Measurements from ENCODE around the gene MOGAT1. TPM values are rescaled to one million over a fixed set of nuclear protein-coding genes. Genes with fewer than 3 reads are reported as not detected.

The MOGAT1 gene
- total and polyA plus RNA-seq, 2 of the 13 experiments (the other 11 are each of a cell fraction or from before 2014, with no cell fraction given): 0.98 to 4.3 TPM

DNA sequence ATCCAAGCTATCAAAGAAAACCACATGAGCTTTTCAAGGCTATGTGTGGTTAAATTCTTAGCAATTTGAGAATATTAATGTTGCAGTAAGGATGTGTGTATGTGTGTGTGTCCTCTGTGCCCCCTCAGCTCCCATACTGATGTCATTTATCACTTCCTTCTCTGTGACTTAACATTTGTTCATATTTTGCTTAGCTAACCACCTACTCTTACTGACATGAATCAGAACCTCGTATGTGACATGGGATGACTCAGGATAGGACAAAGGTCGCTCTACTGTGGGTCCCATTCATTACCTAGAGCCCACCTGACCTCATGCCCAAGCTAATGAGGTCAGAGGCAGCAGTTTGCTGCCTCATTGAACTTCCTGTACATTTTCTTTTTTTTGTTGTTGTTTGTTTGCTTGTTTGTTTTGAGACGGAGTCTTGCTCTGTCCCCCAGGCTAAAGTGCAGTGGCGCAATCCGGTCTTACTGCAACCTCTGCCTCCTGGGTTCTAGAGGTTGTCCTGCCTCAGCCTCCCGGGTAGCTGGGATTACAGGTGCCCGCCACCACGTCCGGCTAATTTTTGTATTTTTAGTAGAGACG, 36.3 kb downstream of the MOGAT1 start (continued):
- TF ChIP-seq, protein P1, sequence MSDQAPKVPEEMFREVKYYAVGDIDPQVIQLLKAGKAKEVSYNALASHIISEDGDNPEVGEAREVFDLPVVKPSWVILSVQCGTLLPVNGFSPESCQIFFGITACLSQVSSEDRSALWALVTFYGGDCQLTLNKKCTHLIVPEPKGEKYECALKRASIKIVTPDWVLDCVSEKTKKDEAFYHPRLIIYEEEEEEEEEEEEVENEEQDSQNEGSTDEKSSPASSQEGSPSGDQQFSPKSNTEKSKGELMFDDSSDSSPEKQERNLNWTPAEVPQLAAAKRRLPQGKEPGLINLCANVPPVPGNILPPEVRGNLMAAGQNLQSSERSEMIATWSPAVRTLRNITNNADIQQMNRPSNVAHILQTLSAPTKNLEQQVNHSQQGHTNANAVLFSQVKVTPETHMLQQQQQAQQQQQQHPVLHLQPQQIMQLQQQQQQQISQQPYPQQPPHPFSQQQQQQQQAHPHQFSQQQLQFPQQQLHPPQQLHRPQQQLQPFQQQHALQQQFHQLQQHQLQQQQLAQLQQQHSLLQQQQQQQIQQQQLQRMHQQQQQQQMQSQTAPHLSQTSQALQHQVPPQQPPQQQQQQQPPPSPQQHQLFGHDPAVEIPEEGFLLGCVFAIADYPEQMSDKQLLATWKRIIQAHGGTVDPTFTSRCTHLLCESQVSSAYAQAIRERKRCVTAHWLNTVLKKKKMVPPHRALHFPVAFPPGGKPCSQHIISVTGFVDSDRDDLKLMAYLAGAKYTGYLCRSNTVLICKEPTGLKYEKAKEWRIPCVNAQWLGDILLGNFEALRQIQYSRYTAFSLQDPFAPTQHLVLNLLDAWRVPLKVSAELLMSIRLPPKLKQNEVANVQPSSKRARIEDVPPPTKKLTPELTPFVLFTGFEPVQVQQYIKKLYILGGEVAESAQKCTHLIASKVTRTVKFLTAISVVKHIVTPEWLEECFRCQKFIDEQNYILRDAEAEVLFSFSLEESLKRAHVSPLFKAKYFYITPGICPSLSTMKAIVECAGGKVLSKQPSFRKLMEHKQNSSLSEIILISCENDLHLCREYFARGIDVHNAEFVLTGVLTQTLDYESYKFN (CRISPR knock-in tag; conservative IDR thresholded peaks at IDR 0.05): peak; percentile 59
- TF ChIP-seq CEBPG (CRISPR knock-in tag; IDR thresholded peaks at IDR 0.05): peak; percentile 29; the same call in 1 of the 2 replicates
- no peak; the same call in 1 of the 2 replicates for TF ChIP-seq ZBTB7A (CRISPR knock-in tag; IDR thresholded peaks at IDR 0.05)
- peak; percentile 57 for TF ChIP-seq XRCC5 (optimal IDR thresholded peaks at IDR 0.05; ENCODE audit: low read length)
- TF ChIP-seq, protein P2, sequence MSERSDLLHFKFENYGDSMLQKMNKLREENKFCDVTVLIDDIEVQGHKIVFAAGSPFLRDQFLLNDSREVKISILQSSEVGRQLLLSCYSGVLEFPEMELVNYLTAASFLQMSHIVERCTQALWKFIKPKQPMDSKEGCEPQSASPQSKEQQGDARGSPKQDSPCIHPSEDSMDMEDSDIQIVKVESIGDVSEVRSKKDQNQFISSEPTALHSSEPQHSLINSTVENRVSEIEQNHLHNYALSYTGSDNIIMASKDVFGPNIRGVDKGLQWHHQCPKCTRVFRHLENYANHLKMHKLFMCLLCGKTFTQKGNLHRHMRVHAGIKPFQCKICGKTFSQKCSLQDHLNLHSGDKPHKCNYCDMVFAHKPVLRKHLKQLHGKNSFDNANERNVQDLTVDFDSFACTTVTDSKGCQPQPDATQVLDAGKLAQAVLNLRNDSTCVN (CRISPR knock-in tag; IDR thresholded peaks at IDR 0.05; ENCODE audit: borderline replicate concordance): 0 out of 2 replicates have a peak, but pooled peaks have one; percentile 63
- no peak for TF ChIP-seq TAF1 (CRISPR knock-in tag; IDR thresholded peaks at IDR 0.05)
- TF ChIP-seq FOSL2 (CRISPR knock-in tag; IDR thresholded peaks at IDR 0.05): peak; percentile 94
- 0 out of 2 replicates have a peak, but pooled peaks have one; percentile 13 for TF ChIP-seq KDM6A (CRISPR knock-in tag; IDR thresholded peaks at IDR 0.05; ENCODE audit: low read depth)
- TF ChIP-seq, protein P3, sequence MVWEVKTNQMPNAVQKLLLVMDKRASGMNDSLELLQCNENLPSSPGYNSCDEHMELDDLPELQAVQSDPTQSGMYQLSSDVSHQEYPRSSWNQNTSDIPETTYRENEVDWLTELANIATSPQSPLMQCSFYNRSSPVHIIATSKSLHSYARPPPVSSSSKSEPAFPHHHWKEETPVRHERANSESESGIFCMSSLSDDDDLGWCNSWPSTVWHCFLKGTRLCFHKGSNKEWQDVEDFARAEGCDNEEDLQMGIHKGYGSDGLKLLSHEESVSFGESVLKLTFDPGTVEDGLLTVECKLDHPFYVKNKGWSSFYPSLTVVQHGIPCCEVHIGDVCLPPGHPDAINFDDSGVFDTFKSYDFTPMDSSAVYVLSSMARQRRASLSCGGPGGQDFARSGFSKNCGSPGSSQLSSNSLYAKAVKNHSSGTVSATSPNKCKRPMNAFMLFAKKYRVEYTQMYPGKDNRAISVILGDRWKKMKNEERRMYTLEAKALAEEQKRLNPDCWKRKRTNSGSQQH (CRISPR knock-in tag; IDR thresholded peaks at IDR 0.05; ENCODE audit: low read depth): peak; percentile 57; the same call in 1 of the 2 replicates
- TF ChIP-seq, protein P4, sequence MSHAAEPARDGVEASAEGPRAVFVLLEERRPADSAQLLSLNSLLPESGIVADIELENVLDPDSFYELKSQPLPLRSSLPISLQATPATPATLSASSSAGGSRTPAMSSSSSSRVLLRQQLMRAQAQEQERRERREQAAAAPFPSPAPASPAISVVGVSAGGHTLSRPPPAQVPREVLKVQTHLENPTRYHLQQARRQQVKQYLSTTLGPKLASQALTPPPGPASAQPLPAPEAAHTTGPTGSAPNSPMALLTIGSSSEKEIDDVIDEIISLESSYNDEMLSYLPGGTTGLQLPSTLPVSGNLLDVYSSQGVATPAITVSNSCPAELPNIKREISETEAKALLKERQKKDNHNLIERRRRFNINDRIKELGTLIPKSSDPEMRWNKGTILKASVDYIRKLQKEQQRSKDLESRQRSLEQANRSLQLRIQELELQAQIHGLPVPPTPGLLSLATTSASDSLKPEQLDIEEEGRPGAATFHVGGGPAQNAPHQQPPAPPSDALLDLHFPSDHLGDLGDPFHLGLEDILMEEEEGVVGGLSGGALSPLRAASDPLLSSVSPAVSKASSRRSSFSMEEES (CRISPR knock-in tag; IDR thresholded peaks at IDR 0.05): peak; percentile 66; the same call in 1 of the 2 replicates
- 0 out of 2 replicates have a peak, but pooled peaks have one; percentile 49 for TF ChIP-seq NFIC (IDR thresholded peaks at IDR 0.05; ENCODE audit: low read length)
- peak; percentile 58; the same call in 1 of the 2 replicates for TF ChIP-seq MEF2D (CRISPR knock-in tag; IDR thresholded peaks at IDR 0.05)
- peak; percentile 52; the same call in 1 of the 2 replicates for TF ChIP-seq FOXK1 (CRISPR knock-in tag; IDR thresholded peaks at IDR 0.05; ENCODE audit: borderline replicate concordance, low read depth)
- TF ChIP-seq NRL (CRISPR knock-in tag; IDR thresholded peaks at IDR 0.05; ENCODE audit: borderline replicate concordance): no peak
- no peak for TF ChIP-seq DPF2 (CRISPR knock-in tag; IDR thresholded peaks at IDR 0.05; ENCODE audit: borderline replicate concordance, low read depth)
- TF ChIP-seq PPARG (CRISPR knock-in tag; conservative IDR thresholded peaks at IDR 0.05): peak; percentile 40; the same call in 1 of the 2 replicates
- 0 out of 2 replicates have a peak, but pooled peaks have one; percentile 32 for TF ChIP-seq ZNF619 (CRISPR knock-in tag; IDR thresholded peaks at IDR 0.05)
- TF ChIP-seq MTA1 (CRISPR knock-in tag; IDR thresholded peaks at IDR 0.05; ENCODE audit: borderline replicate concordance): no peak
- no peak; the same call in 1 of the 2 replicates for TF ChIP-seq ZNF12 (CRISPR knock-in tag; IDR thresholded peaks at IDR 0.05)
- 0 out of 2 replicates have a peak, but pooled peaks have one; percentile 59 for TF ChIP-seq SALL2 (CRISPR knock-in tag; IDR thresholded peaks at IDR 0.05)
- TF ChIP-seq ONECUT2 (CRISPR knock-in tag; IDR thresholded peaks at IDR 0.05): no peak
- TF ChIP-seq ZNF776 (CRISPR knock-in tag; IDR thresholded peaks at IDR 0.05): no peak
- peak; percentile 63; the same call in 1 of the 2 replicates for TF ChIP-seq MEIS1 (CRISPR knock-in tag; IDR thresholded peaks at IDR 0.05; ENCODE audit: borderline replicate concordance)
- peak; percentile 79 for TF ChIP-seq HMG20A (CRISPR knock-in tag; IDR thresholded peaks at IDR 0.05; ENCODE audit: borderline replicate concordance)

Measured in HepG2 (cell line).